Activated T-helper 2 cell treated with anti-CD3 and anti-CD28 coated beads, Interferon-gamma antibody, Interleukin-2, Interleukin-4, amounts not matched to agents 10 μg/mL and 5 μg/mL and 100 μg/mL, durations not matched to agents 14 hours and 24 hours and 36 hours (primary cell): ENCODE measurements around the gene RAD51D. TPM values are rescaled to one million over a fixed set of nuclear protein-coding genes. Genes with fewer than 3 reads are reported as not detected.

ENCODE experiments used
- DNase-seq: peaks from one replicate; pipeline ENCODE4 v3.0.0; 2021; ENCODE audit warnings: low spot score
- H3K27ac Mint-ChIP-seq: one replicate; pipeline ENCODE4 v1.8.0; 2021; ENCODE audit warnings: mixed read lengths
- H3K27me3 Mint-ChIP-seq: one replicate; pipeline ENCODE4 v1.8.0; 2021; ENCODE audit warnings: low read depth, mixed read lengths
- H3K36me3 Mint-ChIP-seq: one replicate; pipeline ENCODE4 v1.8.0; 2021; ENCODE audit warnings: low read depth, mixed read lengths
- H3K4me1 Mint-ChIP-seq: one replicate; pipeline ENCODE4 v1.8.0; 2021; ENCODE audit warnings: low read depth, mixed read lengths
- H3K4me3 Mint-ChIP-seq: one replicate; pipeline ENCODE4 v1.8.0; 2021; ENCODE audit warnings: low read depth, mild to moderate bottlenecking, moderate library complexity, mixed read lengths
- H3K9me3 Mint-ChIP-seq: one replicate; pipeline ENCODE4 v1.8.0; 2021; ENCODE audit warnings: mixed read lengths
- intact Hi-C: fragments of 100-400 bp; cut with micrococcal nuclease; formaldehyde crosslinking; loops from one replicate; pipeline ENCODE4 v1.15.1; 2023
- total RNA-seq: library from RNA; stranded (reverse); gene quantifications from 2 replicates; pipeline ENCODE4 v1.2.3, GENCODE V29; 2022

Gene RAD51D
- 29.5 and 31.9 TPM in 2 replicates for total RNA-seq

GRCh38 chr17:35119370-35120165 is at the start of gene RAD51D:
TSS of gene RAD51D (minus strand) at chr17:35119860. CDS start at chr17:35119613, 247 bp downstream.
- H3K36me3 Mint-ChIP-seq, result peaks cover 26% of the 10 kb centered on the region
- H3K27ac Mint-ChIP-seq, result peak within 1 kb of the TSS; percentile 89
- peak within 1 kb of the TSS; percentile 94 for H3K4me3 Mint-ChIP-seq
- peaks cover 1% of the 10 kb centered on the region for H3K27me3 Mint-ChIP-seq
- H3K9me3 Mint-ChIP-seq, result no peaks in the 10 kb centered on the region
- intact Hi-C loops, result loop anchor here (1.0 to 10.0 kb wide), 5 partner anchors 30 to 695 kb away; partner anchors contain the start of gene LIG3
- DNase-seq, result peak; percentile 75
- H3K4me1 Mint-ChIP-seq, result peaks cover 23% of the 10 kb centered on the region

- intact Hi-C loops, result loop anchor here (10.0 kb wide), 1 partner anchor 577 kb away; no protein-coding TSS in a partner anchor
Measured at GRCh38 chr17:35167666-35168065, 48.0 kb upstream of the RAD51D start.

GRCh38 chr17:35167046-35167445 is 47.4 kb upstream of the RAD51D start:
- intact Hi-C loops, result loop anchor here (10.0 kb wide), 1 partner anchor 578 kb away; no protein-coding TSS in a partner anchor
- Mint-ChIP-seq H3K27ac (no peak overlapping the region), H3K4me3 (no peak overlapping the region), H3K36me3 (no peaks in the 10 kb centered on the region), H3K9me3 (no peaks in the 10 kb centered on the region), H3K4me1 (peaks cover 15% of the 10 kb centered on the region), H3K27me3 (no peaks in the 10 kb centered on the region)
- DNase-seq, result no peak

More at GRCh38 chr17:35167666-35168065, 48.0 kb upstream of the RAD51D start:
- no peak for DNase-seq
- peaks cover 17% of the 10 kb centered on the region for H3K4me1 Mint-ChIP-seq
- no peaks in the 10 kb centered on the region for H3K9me3 Mint-ChIP-seq
- no peaks in the 10 kb centered on the region for H3K36me3 Mint-ChIP-seq
- no peak overlapping the region for H3K4me3 Mint-ChIP-seq
- H3K27me3 Mint-ChIP-seq, result no peaks in the 10 kb centered on the region
- H3K27ac Mint-ChIP-seq, result no peak overlapping the region

- H3K36me3 Mint-ChIP-seq, result no peaks in the 10 kb centered on the region
- peaks cover 16% of the 10 kb centered on the region for H3K4me1 Mint-ChIP-seq
- H3K27ac Mint-ChIP-seq, result no peak overlapping the region
- no peaks in the 10 kb centered on the region for H3K9me3 Mint-ChIP-seq
- H3K4me3 Mint-ChIP-seq, result no peak overlapping the region
- no peaks in the 10 kb centered on the region for H3K27me3 Mint-ChIP-seq
- intact Hi-C loops, result loop anchor here (10.0 kb wide), 1 partner anchor 578 kb away; no protein-coding TSS in a partner anchor
- DNase-seq, result no peak
Measured at GRCh38 chr17:35166526-35166925, 46.9 kb upstream of the RAD51D start.

- Mint-ChIP-seq H3K27ac (no peak overlapping the region), H3K9me3 (peaks cover 4% of the 10 kb centered on the region), H3K4me3 (no peak overlapping the region), H3K27me3 (no peaks in the 10 kb centered on the region), H3K36me3 (no peaks in the 10 kb centered on the region), H3K4me1 (peaks cover 26% of the 10 kb centered on the region)
- intact Hi-C loops, result loop anchor here (10.0 kb wide), 1 partner anchor 580 kb away; no protein-coding TSS in a partner anchor
- DNase-seq, result no peak
Measured at GRCh38 chr17:35164716-35165115, 45.1 kb upstream of the RAD51D start.

- Mint-ChIP-seq H3K27me3 (no peaks in the 10 kb centered on the region), H3K36me3 (no peaks in the 10 kb centered on the region), H3K4me1 (peaks cover 26% of the 10 kb centered on the region), H3K27ac (no peak overlapping the region), H3K9me3 (peaks cover 4% of the 10 kb centered on the region), H3K4me3 (no peak overlapping the region)
- no peak for DNase-seq
- intact Hi-C loops, result loop anchor here (10.0 kb wide), 1 partner anchor 581 kb away; no protein-coding TSS in a partner anchor
Measured at GRCh38 chr17:35163886-35164285, 44.2 kb upstream of the RAD51D start.

- Mint-ChIP-seq H3K36me3 (no peaks in the 10 kb centered on the region), H3K4me3 (no peak overlapping the region), H3K27ac (no peak overlapping the region), H3K4me1 (peaks cover 26% of the 10 kb centered on the region), H3K27me3 (no peaks in the 10 kb centered on the region), H3K9me3 (peaks cover 4% of the 10 kb centered on the region)
- intact Hi-C loops, result loop anchor here (10.0 kb wide), 1 partner anchor 582 kb away; no protein-coding TSS in a partner anchor
- no peak for DNase-seq
Measured at GRCh38 chr17:35162755-35163154, 43.1 kb upstream of the RAD51D start.

GRCh38 chr17:35161281-35161761 is 41.7 kb upstream of the RAD51D start:
- Mint-ChIP-seq H3K36me3 (no peaks in the 10 kb centered on the region), H3K27ac (peak overlapping the region; percentile 13), H3K4me1 (peaks cover 26% of the 10 kb centered on the region), H3K9me3 (peaks cover 4% of the 10 kb centered on the region), H3K27me3 (no peaks in the 10 kb centered on the region), H3K4me3 (peak overlapping the region; percentile 10)
- peak; percentile 18 for DNase-seq
- intact Hi-C loops, result loop anchor here (10.0 kb wide), 1 partner anchor 583 kb away; no protein-coding TSS in a partner anchor

- peaks cover 4% of the 10 kb centered on the region for H3K9me3 Mint-ChIP-seq
- H3K27ac Mint-ChIP-seq, result no peak overlapping the region
- no peak overlapping the region for H3K4me3 Mint-ChIP-seq
- DNase-seq, result no peak
- H3K4me1 Mint-ChIP-seq, result peaks cover 30% of the 10 kb centered on the region
- intact Hi-C loops, result loop anchor here (10.0 kb wide), 1 partner anchor 584 kb away; no protein-coding TSS in a partner anchor
- H3K36me3 Mint-ChIP-seq, result no peaks in the 10 kb centered on the region
- peaks cover 3% of the 10 kb centered on the region for H3K27me3 Mint-ChIP-seq
Measured at GRCh38 chr17:35160354-35161201, 40.9 kb upstream of the RAD51D start.

- intact Hi-C loops, result loop anchor here (10.0 kb wide), 1 partner anchor 585 kb away; no protein-coding TSS in a partner anchor
- no peaks in the 10 kb centered on the region for H3K36me3 Mint-ChIP-seq
- peaks cover 27% of the 10 kb centered on the region for H3K4me1 Mint-ChIP-seq
- H3K4me3 Mint-ChIP-seq, result no peak overlapping the region
- peaks cover 3% of the 10 kb centered on the region for H3K27me3 Mint-ChIP-seq
- no peak for DNase-seq
- H3K27ac Mint-ChIP-seq, result no peak overlapping the region
- H3K9me3 Mint-ChIP-seq, result peaks cover 4% of the 10 kb centered on the region
Measured at GRCh38 chr17:35159940-35160339, 40.3 kb upstream of the RAD51D start.

GRCh38 chr17:35155246-35155645 is 35.6 kb upstream of the RAD51D start:
- no peaks in the 10 kb centered on the region for H3K9me3 Mint-ChIP-seq
- DNase-seq, result no peak
- H3K27me3 Mint-ChIP-seq, result peaks cover 20% of the 10 kb centered on the region
- peaks cover 7% of the 10 kb centered on the region for H3K4me1 Mint-ChIP-seq
- H3K27ac Mint-ChIP-seq, result no peak overlapping the region
- intact Hi-C loops, result no loop called here
- no peak overlapping the region for H3K4me3 Mint-ChIP-seq
- H3K36me3 Mint-ChIP-seq, result no peaks in the 10 kb centered on the region
